GM06990 (cell line): ENCODE data around the gene DUSP8.

Experiments
- DNase-seq: peaks from one replicate; pipeline ENCODE4 v3.0.0-alpha.2; 2011; ENCODE audit not compliant: insufficient read length; ENCODE audit errors: extremely low read depth
- H3K27me3 ChIP-seq: replicated peaks from 2 replicates; pipeline ENCODE4 v1.6.0; 2011; ENCODE audit warnings: low read length; ENCODE audit not compliant: control insufficient read depth, insufficient read depth
- H3K36me3 ChIP-seq: 2 replicates; pipeline ENCODE4 v1.5.1; 2011; ENCODE audit warnings: low read length; ENCODE audit not compliant: control insufficient read depth, insufficient read depth
- H3K4me3 ChIP-seq: replicated peaks from 2 replicates; pipeline ENCODE4 v1.5.1; 2011; ENCODE audit warnings: low read depth, mild to moderate bottlenecking, control low read depth, low read length
- CTCF ChIP-seq: IDR thresholded peaks from 2 replicates; pipeline ENCODE4 v1.5.1; 2011; ENCODE audit warnings: low read length, control low read depth, mild to moderate bottlenecking, inconsistent platforms; ENCODE audit not compliant: insufficient read depth, poor library complexity, severe bottlenecking

Gene DUSP8

GRCh38 chr11:1556278-1556902, 15.7 kb downstream of the DUSP8 start:
- Histone ChIP-seq H3K4me3 (no peak overlapping the region), H3K27me3 (no peaks in the 10 kb centered on the region; the same call in 1 of the 2 replicates), H3K36me3 (no peaks in the 10 kb centered on the region)
- DNase-seq = no peak
- TF ChIP-seq CTCF = no peak

GRCh38 chr11:1555713-1556153, 16.3 kb downstream of the DUSP8 start:
- no peak for DNase-seq

GRCh38 chr11:1554981-1555712, 16.9 kb downstream of the DUSP8 start:
- Histone ChIP-seq H3K27me3 (no peaks in the 10 kb centered on the region; the same call in 1 of the 2 replicates), H3K4me3 (no peak overlapping the region), H3K36me3 (no peaks in the 10 kb centered on the region)
- no peak for TF ChIP-seq CTCF
- DNase-seq = no peak

More at GRCh38 chr11:1555713-1556153, 16.3 kb downstream of the DUSP8 start:
- Histone ChIP-seq H3K27me3 (no peaks in the 10 kb centered on the region; the same call in 1 of the 2 replicates), H3K4me3 (no peak overlapping the region), H3K36me3 (no peaks in the 10 kb centered on the region)
- no peak for TF ChIP-seq CTCF

- H3K27me3 ChIP-seq = no peaks in the 10 kb centered on the region
- DNase-seq = no peak
Measured at GRCh38 chr11:1553808-1554594, 18.1 kb downstream of the DUSP8 start.

More at GRCh38 chr11:1553808-1554594, 18.1 kb downstream of the DUSP8 start:
- Histone ChIP-seq H3K36me3 (no peaks in the 10 kb centered on the region), H3K4me3 (no peak overlapping the region)
- TF ChIP-seq CTCF = no peak
